ENCODE data around the gene CHP2.
"Not testable (repeated sequence)": the region's sequence is repeated elsewhere in the genome, so short reads cannot be mapped to it uniquely, and the experiment has no call there.

GRCh38 chr16:23722613-23723240, 32.1 kb upstream of the CHP2 start:
- TF ChIP-seq, protein P1, sequence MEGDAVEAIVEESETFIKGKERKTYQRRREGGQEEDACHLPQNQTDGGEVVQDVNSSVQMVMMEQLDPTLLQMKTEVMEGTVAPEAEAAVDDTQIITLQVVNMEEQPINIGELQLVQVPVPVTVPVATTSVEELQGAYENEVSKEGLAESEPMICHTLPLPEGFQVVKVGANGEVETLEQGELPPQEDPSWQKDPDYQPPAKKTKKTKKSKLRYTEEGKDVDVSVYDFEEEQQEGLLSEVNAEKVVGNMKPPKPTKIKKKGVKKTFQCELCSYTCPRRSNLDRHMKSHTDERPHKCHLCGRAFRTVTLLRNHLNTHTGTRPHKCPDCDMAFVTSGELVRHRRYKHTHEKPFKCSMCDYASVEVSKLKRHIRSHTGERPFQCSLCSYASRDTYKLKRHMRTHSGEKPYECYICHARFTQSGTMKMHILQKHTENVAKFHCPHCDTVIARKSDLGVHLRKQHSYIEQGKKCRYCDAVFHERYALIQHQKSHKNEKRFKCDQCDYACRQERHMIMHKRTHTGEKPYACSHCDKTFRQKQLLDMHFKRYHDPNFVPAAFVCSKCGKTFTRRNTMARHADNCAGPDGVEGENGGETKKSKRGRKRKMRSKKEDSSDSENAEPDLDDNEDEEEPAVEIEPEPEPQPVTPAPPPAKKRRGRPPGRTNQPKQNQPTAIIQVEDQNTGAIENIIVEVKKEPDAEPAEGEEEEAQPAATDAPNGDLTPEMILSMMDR (IDR thresholded peaks at IDR 0.05): not testable (repeated sequence)
- not testable (repeated sequence) for TF ChIP-seq POLR2A (IDR thresholded peaks at IDR 0.05)

Measured in esophagus squamous epithelium (tissue), 4 donors.